Trophoblast cell (in vitro differentiated cells and primary cell): ENCODE results near the gene PPP1R3A.

Experiments used
- DNase-seq, 2 donors: peaks; one replicate each; pipeline ENCODE4 v3.0.0-alpha.2; 2016
- H2AFZ ChIP-seq: 2 replicates; pipeline ENCODE4 v1.6.1; 2013; ENCODE audit warnings: low read length, moderate library complexity, mild to moderate bottlenecking; ENCODE audit not compliant: insufficient read depth, poor library complexity
- H2AK5ac ChIP-seq: 2 replicates; pipeline ENCODE4 v1.6.1; 2013; ENCODE audit warnings: mild to moderate bottlenecking, low read length
- H2BK120ac ChIP-seq: 2 replicates; pipeline ENCODE4 v1.6.1; 2013; ENCODE audit warnings: low read length, mild to moderate bottlenecking, moderate library complexity; ENCODE audit not compliant: insufficient read depth, poor library complexity
- H2BK12ac ChIP-seq: 2 replicates; pipeline ENCODE4 v1.6.1; 2013; ENCODE audit warnings: mild to moderate bottlenecking, low read length, moderate library complexity
- H2BK5ac ChIP-seq: 2 replicates; pipeline ENCODE4 v1.6.1; 2013; ENCODE audit warnings: low read length, low read depth, moderate library complexity, mild to moderate bottlenecking; ENCODE audit not compliant: poor library complexity
- H3K14ac ChIP-seq: 2 replicates; pipeline ENCODE4 v1.6.1; 2013; ENCODE audit warnings: mild to moderate bottlenecking, low read length
- H3K18ac ChIP-seq: 2 replicates; pipeline ENCODE4 v1.6.1; 2013; ENCODE audit warnings: mild to moderate bottlenecking, low read length
- H3K23ac ChIP-seq: 2 replicates; pipeline ENCODE4 v1.6.1; 2013; ENCODE audit warnings: low read length
- H3K27ac ChIP-seq: 2 replicates; pipeline ENCODE4 v1.5.1; 2013; ENCODE audit warnings: low read depth, mild to moderate bottlenecking, inconsistent platforms, low read length, moderate library complexity
- H3K27me3 ChIP-seq: 2 replicates; pipeline ENCODE4 v1.6.1; 2013; ENCODE audit warnings: inconsistent platforms, mild to moderate bottlenecking, low read length, moderate library complexity; ENCODE audit not compliant: insufficient read depth
- H3K36me3 ChIP-seq, 2 experiments: 1 replicate in 1 of 2; 2 replicates in 1 of 2; pipeline ENCODE4 v1.6.1; 2013; ENCODE audit warnings: low read length in 2 of 2, mild to moderate bottlenecking in 2 of 2, moderate library complexity in 1 of 2; ENCODE audit not compliant: insufficient read depth in 2 of 2, control insufficient read depth in 1 of 2
- H3K4ac ChIP-seq: 2 replicates; pipeline ENCODE4 v1.6.1; 2013; ENCODE audit warnings: low read depth, mild to moderate bottlenecking, low read length, moderate library complexity
- H3K4me1 ChIP-seq, 2 experiments: 1 replicate in 1 of 2; 2 replicates in 1 of 2; pipeline ENCODE4 v1.6.1; 2013; ENCODE audit warnings: low read length in 2 of 2, mild to moderate bottlenecking in 2 of 2, moderate library complexity in 1 of 2; ENCODE audit not compliant: insufficient read depth in 2 of 2, control insufficient read depth in 1 of 2
- H3K4me2 ChIP-seq: 2 replicates; pipeline ENCODE4 v1.6.1; 2013; ENCODE audit warnings: inconsistent platforms, mild to moderate bottlenecking, low read length, moderate library complexity
- H3K4me3 ChIP-seq: 2 replicates; pipeline ENCODE4 v1.5.1; 2013; ENCODE audit warnings: mild to moderate bottlenecking, low read depth, low read length, inconsistent platforms
- H3K79me1 ChIP-seq: one replicate; pipeline ENCODE4 v1.6.1; 2013; ENCODE audit warnings: low read length
- H3K79me2 ChIP-seq: 2 replicates; pipeline ENCODE4 v1.6.1; 2013; ENCODE audit warnings: low read length, mild to moderate bottlenecking; ENCODE audit not compliant: control insufficient read depth, insufficient read depth, poor library complexity
- H3K9ac ChIP-seq: 2 replicates; pipeline ENCODE4 v1.6.1; 2013; ENCODE audit warnings: mild to moderate bottlenecking, low read length
- H3K9me3 ChIP-seq: 2 replicates; pipeline ENCODE4 v1.6.1; 2013; ENCODE audit warnings: low read depth, mild to moderate bottlenecking, control low read depth, inconsistent platforms, low read length; ENCODE audit not compliant: insufficient read depth
- H4K12ac ChIP-seq: 2 replicates; pipeline ENCODE4 v1.6.1; 2013; ENCODE audit warnings: low read depth, mild to moderate bottlenecking, low read length, moderate library complexity
- H4K8ac ChIP-seq: 2 replicates; pipeline ENCODE4 v1.6.1; 2013; ENCODE audit warnings: low read depth, mild to moderate bottlenecking, low read length, moderate library complexity
- H4K91ac ChIP-seq: one replicate; pipeline ENCODE4 v1.6.1; 2013; ENCODE audit warnings: low read depth, mild to moderate bottlenecking, low read length, moderate library complexity
- whole genome bisulfite sequencing: extraction: QIAGEN DNeasy Blood & Tissue Kit; methylation state at CpG from one replicate; pipeline ENCODE4 v1.1.7; 2013; ENCODE audit warnings: missing lambda C conversion rate; ENCODE audit not compliant: insufficient read length, insufficient coverage; ENCODE audit errors: extremely low coverage; 5-methylcytosine and 5-hydroxymethylcytosine counted together

The PPP1R3A gene

GRCh38 chr7:113883096-113883495 is 35.7 kb downstream of the PPP1R3A start:
- Histone ChIP-seq H3K14ac (no peak overlapping the region), H4K8ac (no peak overlapping the region), H2AK5ac (no peak overlapping the region), H4K12ac (no peak overlapping the region), H2AFZ (no peak overlapping the region), H3K4me2 (no peak overlapping the region), H2BK120ac (no peak overlapping the region), H3K18ac (no peak overlapping the region), H2BK12ac (no peak overlapping the region), H3K23ac (no peak overlapping the region), H3K27me3 (no peaks in the 10 kb centered on the region), H2BK5ac (no peak overlapping the region), H4K91ac (no peak overlapping the region), H3K9ac (no peak overlapping the region), H3K79me1 (no peaks in the 10 kb centered on the region), H3K27ac (no peak overlapping the region), H3K36me3 (no peaks in the 10 kb centered on the region), H3K9me3 (no peaks in the 10 kb centered on the region), H3K4me1 (no peaks in the 10 kb centered on the region), H3K4me3 (no peak overlapping the region), H3K79me2 (no peaks in the 10 kb centered on the region), H3K4ac (no peak overlapping the region)
- DNase-seq = no peak
- no CpG with 5 or more reads among the region's 1 CpG for WGBS

DNA sequence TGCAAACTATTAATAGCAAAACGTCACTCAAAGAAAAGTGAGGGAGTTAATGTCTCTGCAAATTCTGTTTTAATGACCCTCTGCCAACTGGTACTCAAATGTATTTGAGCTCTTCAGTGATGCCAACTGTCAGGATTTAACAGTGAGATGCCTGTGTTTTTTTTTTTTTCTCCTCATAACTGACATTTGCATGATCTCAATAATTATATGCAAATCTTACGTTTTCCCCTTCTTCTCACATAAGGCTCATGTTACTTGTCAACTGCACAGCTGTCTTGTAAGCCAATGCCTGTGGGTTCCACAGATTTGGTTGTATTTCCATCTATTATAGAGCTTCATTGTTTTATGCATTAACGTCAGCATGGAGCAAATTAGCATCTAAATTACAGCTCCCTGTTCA is 38.2 kb downstream of the PPP1R3A start:
- Histone ChIP-seq H3K9me3 (no peaks in the 10 kb centered on the region), H3K9ac (no peak overlapping the region), H4K91ac (no peak overlapping the region), H4K8ac (no peak overlapping the region), H4K12ac (no peak overlapping the region), H3K79me1 (no peaks in the 10 kb centered on the region), H2BK12ac (no peak overlapping the region), H2BK120ac (no peak overlapping the region), H2AFZ (no peak overlapping the region), H3K27ac (no peak overlapping the region), H3K23ac (no peak overlapping the region), H2AK5ac (no peak overlapping the region), H3K79me2 (no peaks in the 10 kb centered on the region), H3K27me3 (no peaks in the 10 kb centered on the region), H3K18ac (no peak overlapping the region), H3K4ac (no peak overlapping the region), H3K4me1 (no peaks in the 10 kb centered on the region), H3K4me3 (no peak overlapping the region), H2BK5ac (no peak overlapping the region), H3K4me2 (no peak overlapping the region), H3K14ac (no peak overlapping the region), H3K36me3 (no peaks in the 10 kb centered on the region)
- WGBS = no CpG with 5 or more reads among the region's 3 CpGs
- no peak for DNase-seq

- no peak overlapping the region for H3K18ac ChIP-seq
- no peak overlapping the region for H3K4me3 ChIP-seq
- H2AK5ac ChIP-seq = no peak overlapping the region
- H4K91ac ChIP-seq = no peak overlapping the region
- WGBS = 100% methylated on average over 2 of the region's 7 CpGs
- H3K4ac ChIP-seq = no peak overlapping the region
- H2BK120ac ChIP-seq = no peak overlapping the region
- no peak overlapping the region for H2AFZ ChIP-seq
- H3K79me2 ChIP-seq = no peaks in the 10 kb centered on the region
- no peak overlapping the region for H2BK12ac ChIP-seq
- no peak overlapping the region for H3K27ac ChIP-seq
- H3K79me1 ChIP-seq = no peaks in the 10 kb centered on the region
- H3K36me3 ChIP-seq = no peaks in the 10 kb centered on the region
- no peak overlapping the region for H4K12ac ChIP-seq
- H3K9me3 ChIP-seq = no peaks in the 10 kb centered on the region
- H3K23ac ChIP-seq = no peak overlapping the region
- H3K27me3 ChIP-seq = no peaks in the 10 kb centered on the region
- H3K9ac ChIP-seq = no peak overlapping the region
- no peaks in the 10 kb centered on the region for H3K4me1 ChIP-seq
- H2BK5ac ChIP-seq = no peak overlapping the region
- no peak overlapping the region for H3K14ac ChIP-seq
- DNase-seq = no peak
- H3K4me2 ChIP-seq = no peak overlapping the region
- no peak overlapping the region for H4K8ac ChIP-seq
Measured at GRCh38 chr7:113878394-113878992, 40.3 kb downstream of the PPP1R3A start.

- no peak overlapping the region for H2BK120ac ChIP-seq
- H3K9me3 ChIP-seq = no peaks in the 10 kb centered on the region
- no peak overlapping the region for H2BK5ac ChIP-seq
- no peaks in the 10 kb centered on the region for H3K79me2 ChIP-seq
- no peak overlapping the region for H3K4ac ChIP-seq
- WGBS = no CpG with 5 or more reads among the region's 2 CpGs
- no peaks in the 10 kb centered on the region for H3K79me1 ChIP-seq
- H2AK5ac ChIP-seq = no peak overlapping the region
- no peaks in the 10 kb centered on the region for H3K36me3 ChIP-seq
- H3K4me1 ChIP-seq = no peaks in the 10 kb centered on the region
- no peak overlapping the region for H4K12ac ChIP-seq
- H2AFZ ChIP-seq = no peak overlapping the region
- no peak overlapping the region for H3K18ac ChIP-seq
- no peak overlapping the region for H3K23ac ChIP-seq
- H2BK12ac ChIP-seq = no peak overlapping the region
- H3K27ac ChIP-seq = no peak overlapping the region
- H4K91ac ChIP-seq = no peak overlapping the region
- H3K27me3 ChIP-seq = no peaks in the 10 kb centered on the region
- no peak overlapping the region for H4K8ac ChIP-seq
- H3K4me3 ChIP-seq = no peak overlapping the region
- DNase-seq = no peak
- H3K4me2 ChIP-seq = no peak overlapping the region
- no peak overlapping the region for H3K14ac ChIP-seq
- no peak overlapping the region for H3K9ac ChIP-seq
Measured at GRCh38 chr7:113875224-113875623, 43.6 kb downstream of the PPP1R3A start.
